Fibroblast of skin of abdomen (primary cell): ENCODE results near the gene EFCAB9.
"Not testable (repeated sequence)": the region's sequence is repeated elsewhere in the genome, so short reads cannot be mapped to it uniquely, and the experiment has no call there.

Experiments
- DNase-seq: peaks from one replicate; pipeline ENCODE4 v3.0.0-alpha.2; 2013

The EFCAB9 gene

DNA sequence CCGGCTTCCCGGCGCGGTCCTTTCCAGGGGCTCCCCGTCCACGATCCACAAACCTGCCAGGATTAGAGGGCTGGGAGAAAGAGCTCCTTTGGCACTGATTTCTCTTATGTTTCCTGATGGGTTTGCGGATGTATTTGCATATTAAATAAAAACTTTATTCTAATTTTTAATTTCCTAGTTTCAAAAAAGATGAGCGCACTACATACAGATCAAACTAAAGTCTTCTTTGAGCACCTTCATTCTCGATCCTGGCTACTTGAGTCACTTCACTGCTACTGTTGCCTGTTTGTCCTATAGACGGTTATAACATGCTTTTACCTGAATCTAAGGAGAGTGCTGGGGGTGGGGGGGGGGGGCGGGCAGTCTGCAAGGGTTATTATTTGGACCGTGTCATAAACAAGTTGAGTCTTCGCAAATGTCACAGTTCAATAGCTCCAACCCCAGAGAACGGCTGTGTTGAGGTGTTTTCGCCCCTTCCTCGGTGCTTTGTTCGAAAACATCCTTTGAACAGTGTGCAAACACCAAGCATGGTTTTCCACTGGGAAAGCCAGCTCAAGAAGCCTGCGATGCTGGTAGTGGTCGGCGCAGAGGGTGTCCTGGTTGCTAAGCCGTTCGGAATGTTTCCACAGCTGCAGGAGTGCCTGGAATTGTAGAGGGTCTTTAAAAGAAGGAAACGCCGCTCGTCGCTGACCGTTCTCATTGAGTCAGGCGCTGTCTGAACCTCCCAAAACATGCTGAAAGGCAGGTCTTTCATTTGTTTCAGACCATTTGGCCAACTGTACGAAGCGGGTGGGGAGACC, 4.9 kb upstream of the EFCAB9 start:
- DNase-seq = peak; percentile 22

GRCh38 chr5:172189693-172190296, 4.2 kb upstream of the EFCAB9 start:
- no peak for DNase-seq

DNA sequence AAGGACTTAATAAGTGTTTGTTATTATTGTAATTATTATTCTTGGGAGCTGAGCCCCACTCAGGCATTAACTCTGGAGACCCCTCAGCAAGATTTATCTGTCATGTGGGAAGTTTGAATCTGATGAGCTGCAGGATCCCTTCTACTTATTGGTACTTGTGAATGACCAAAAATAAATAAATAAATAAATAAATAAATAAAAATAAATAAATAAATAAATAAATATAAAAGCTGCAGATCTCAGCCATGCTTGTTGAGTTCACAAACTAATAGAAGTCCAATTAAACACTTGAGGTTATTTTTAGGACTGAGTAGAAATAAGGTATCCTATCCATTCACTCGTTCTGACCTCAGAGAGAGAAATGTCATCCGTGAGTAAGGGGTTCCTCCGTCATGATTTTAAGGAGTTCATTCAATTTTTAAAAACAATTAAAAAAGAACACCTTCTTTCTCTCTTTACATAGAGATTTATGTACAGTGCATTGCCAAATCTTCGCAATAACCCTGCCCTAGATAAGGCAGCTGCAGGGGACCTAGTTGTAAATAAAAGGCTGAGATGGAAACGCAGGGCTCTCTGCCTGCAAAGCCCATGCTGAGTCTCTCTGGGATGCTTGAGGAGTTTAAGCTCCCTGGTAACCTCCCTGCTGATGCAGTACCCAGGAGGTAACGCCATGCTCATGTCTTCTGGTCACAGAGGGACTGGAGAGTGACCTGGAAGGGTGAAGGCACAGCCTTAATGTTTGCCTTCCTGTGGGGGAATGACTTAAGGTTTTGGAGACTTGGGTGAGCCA, 1.2 kb downstream of the EFCAB9 start:
- DNase-seq = no peak

DNA sequence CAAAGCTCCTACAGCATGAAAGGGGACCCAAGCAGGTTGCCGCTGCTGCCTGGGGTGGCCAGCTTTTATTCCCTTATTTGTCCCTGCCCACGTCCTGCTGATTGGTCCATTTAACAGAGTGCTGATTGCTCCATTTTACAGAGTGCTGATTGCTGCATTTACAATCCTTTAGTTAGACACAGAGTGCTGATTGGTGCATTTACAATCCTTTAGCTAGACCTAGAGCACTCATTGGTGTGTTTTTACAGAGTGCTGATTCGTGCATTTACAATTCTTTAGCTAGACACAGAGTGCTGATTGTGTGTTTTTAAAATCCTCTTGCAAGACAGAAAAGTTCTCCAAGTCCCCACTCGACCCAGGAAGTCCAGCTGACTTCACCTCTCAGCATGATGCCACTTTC, 3.8 kb downstream of the EFCAB9 start:
- DNase-seq = not testable (repeated sequence)

- no peak for DNase-seq
These were observed 5.5 kb downstream of the EFCAB9 start for GRCh38 chr5:172199446-172199845.

DNA sequence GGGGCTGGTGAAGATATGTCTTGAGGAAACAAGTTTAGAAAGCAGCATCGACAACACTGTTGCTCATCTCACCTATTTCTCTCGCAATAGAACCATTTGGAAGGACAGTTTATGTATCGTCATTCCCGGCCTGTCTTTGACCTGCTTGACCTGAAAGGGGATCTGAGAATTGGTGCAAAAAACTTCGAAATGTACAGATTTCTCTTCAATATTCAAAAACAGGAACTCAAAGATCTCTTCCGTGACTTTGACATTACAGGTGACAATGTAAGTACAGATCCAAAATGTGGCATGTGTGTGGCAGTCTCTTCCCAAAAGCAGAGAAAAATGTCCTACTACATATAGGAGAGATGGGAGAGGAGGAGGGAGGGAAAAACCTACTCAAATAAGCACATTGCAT, 6.5 kb downstream of the EFCAB9 start:
- DNase-seq = no peak

- not testable (repeated sequence) for DNase-seq
These were observed 12.0 kb downstream of the EFCAB9 start for GRCh38 chr5:172205984-172206383.

- no peak for DNase-seq
These were observed 13.5 kb downstream of the EFCAB9 start for GRCh38 chr5:172207511-172207910.

DNA sequence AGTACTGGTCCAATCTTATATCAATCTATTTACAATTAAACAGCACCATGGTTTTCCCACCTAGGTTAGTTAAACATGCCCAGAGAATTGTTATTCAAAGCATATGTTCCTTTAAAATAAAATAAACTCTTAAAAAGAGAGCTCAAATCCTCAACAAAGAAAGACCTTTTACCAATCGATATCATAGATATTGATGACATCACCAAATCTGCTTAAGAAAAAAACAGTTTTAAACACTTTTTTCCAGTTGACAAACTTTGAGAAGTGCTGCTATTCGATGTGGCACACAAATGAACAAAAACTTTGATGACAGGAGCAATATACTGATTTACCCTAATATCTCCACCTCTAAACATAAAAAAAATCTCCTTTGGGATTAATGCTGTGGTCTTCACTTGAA, 15.7 kb downstream of the EFCAB9 start:
- DNase-seq = no peak

DNA sequence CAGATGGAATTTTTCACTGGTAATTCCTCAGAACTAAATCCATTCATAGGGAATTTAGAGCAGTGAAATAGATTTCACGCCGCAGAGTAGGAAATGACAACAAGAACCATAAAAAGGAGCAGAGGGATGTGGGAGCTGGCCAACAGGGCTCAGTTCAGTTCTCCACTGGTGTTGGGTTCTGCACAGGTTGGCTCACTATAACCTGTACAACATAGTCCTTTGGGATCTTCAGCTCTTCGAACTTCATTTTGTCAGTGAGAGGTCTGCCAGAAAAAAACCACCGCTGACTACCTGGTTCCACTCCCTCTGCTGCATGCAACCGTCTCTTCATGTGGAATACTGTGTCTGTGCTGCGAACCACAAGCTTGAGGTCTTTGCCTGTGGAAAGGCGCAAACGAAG, 17.7 kb downstream of the EFCAB9 start:
- DNase-seq = no peak

DNA sequence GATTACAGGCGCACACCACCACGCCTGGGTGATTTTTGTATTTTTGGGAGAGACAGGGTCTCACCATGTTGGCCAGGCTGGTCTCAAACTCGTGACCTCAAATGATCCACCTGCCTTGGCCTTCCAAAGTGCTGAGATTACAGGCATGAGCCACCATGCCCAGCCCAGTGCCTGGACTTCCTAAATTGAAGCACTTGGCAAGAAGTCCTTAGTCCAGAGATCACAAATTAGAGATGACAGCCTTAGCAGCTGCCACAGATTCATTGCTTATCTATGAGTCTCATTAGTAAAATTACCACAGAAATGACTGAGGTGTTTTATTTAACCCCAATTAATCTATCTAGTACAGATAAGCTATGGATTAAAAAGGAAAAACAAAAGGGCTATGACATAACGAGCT, 19.2 kb downstream of the EFCAB9 start:
- no peak for DNase-seq

DNA sequence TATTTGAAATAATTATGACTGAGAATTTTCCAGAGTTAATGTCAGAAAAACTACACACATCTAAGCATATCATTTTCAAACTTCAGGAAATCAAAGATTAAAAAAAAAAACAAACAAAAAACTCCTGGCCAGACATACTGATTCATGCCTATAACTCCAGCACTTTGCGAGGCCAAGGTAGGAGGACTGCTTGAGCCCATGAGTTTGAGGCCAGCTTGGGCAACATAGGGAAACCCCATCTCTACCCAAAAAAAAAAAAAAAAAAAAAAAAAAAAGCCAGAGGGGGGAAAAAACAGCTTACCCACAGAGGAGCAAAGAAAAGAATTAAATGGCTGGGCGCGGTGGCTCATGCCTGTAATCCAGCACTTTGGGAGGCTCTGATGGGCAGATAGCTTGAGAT, 22.4 kb downstream of the EFCAB9 start:
- DNase-seq = no peak

DNA sequence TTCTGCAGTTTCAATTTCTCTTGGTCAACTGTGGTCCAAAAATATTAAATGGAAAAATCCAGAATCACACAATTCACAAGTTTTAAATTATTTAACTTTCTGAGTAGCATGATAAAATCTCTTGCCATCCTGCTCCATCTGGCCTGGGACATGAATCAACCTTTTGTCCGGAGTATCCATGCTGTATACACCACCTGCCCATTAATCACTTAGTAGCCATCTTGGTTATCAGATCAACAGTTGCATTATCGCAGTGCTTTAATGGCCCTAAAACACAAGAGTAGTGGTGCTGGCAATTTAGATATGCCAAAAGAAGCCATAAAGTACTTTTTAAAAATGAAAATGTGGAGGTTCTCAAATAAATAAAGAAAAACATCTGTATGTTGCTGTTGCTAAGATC, 25.3 kb downstream of the EFCAB9 start:
- no peak for DNase-seq

DNA sequence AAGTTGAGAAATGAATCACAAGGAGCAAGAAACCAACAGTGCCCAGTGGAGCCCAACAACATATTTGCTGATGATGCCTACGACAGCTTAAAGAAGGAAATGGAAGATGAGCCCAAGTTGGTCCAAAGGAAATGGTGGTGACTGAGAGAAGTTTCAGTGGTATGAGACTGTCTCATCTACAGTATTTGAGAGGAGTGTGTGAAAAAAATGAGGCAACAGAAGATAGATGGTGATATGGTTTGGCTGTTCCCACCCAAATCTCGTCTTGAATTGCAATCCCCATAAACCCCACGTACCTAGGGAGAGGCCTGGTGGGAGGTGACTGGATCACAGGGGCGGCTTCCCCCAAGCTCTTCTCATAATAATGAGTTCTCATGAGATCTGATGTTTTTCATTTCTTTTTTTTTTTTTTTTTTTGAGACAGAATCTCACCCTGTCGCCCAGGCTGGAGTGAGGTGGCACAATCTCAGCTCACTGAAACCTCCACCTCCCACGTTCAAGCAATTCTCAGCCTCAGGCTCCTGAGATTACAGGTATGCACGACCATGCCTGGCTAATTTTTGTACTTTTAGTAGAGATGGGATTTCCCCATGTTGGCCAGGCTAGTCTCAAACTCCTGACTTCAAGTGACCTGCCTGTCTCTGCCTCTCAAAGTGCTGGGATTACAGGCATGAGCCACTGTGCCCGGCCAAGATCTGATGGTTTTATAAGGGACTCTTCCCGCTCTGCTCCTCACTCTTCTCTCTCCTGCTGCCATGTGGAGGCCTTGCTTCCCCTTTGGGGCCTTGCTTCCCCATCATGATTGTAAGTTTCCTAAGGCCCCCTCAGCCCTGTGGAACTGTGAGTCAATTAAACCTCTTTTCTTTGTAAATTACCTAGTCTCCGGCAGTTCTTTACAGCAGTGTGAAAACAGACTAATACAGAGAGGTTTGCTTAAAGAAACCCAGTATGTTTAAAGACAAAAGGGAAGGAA, 30.2 kb downstream of the EFCAB9 start:
- DNase-seq = no peak

DNA sequence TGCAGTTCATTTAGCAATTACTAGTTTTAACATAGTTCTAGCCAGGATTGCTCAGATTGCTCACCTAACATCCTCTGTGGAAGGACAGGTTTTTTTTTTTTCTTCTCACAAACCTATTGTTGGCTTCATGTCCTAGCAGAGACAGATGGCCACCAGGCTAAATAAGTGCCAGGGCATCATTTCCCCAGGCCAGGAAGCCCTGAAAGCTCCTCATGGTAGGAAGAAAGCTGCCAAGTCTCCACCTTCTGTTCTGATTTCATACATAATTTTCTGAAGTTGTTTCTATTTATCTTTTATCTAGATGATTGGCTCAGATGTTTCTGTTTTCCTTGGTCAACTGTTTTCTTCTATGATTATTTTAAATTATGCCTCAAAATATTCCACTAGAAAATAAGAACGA, 31.0 kb downstream of the EFCAB9 start:
- no peak for DNase-seq

DNA sequence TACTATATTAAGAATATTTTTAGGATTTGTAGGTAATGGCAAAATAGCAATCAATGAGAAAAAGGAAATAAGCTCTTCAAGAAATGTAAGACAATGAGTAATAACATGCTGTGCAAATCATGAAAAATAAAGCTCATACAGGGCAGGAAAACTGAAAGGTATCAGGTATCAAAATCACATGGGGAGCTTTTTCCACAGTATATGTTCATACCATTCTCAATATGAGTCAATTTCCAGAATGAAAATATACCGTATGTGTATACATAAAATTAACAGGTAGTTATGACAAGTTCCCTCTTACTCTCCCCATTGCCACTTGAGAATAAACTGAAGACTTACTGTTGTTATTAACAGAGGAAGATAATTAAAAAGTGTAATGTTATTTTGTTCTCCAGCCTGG, 35.9 kb downstream of the EFCAB9 start:
- DNase-seq = no peak

DNA sequence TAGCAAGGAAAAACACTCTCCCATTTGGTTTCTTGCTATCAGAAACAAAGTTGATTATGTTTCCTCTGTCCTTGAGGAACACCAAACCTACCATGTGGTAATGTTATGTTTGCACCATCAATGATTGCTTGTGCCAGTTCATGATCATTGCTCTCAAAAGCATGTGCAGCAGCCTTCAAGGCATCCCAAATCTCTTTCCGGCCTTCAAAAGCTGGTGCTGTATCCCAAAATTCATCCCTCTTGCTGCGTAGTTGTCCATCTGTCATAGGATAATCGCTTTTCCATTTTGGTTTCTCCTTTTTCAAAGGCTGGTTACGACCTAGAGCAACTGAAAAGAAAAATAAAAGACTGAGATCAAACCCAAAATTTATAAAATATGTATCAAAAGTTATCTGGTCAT, 40.1 kb downstream of the EFCAB9 start:
- no peak for DNase-seq

DNA sequence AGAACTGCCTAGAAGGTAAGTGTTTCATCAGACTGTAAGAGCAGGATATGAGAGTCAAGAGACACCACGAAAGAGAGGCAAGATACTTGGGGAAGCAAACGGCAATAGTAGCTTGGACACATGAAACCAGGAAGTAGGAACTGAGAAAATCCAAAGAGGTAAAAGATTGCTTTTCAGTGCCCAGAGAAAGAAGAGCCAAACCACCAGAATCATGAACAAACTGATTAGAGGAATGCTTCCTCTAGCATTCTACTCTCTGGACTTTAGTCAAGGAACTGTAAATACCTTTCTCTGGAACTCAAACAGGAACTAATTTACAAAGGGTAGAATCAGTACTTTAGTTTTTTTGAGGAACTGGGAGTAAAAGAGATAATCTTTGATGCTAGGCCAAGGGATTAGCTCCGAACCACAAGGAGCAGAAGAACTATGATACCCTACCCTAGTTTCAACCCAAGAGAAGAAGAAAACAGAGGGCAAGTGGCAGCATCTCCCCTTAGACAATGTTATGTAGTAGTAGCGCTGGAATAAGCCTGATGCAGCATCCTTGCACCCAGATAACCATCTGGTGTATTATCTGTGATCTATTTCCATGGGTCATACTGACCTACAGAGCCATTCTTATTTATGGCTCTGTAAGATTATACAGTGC, 41.3 kb downstream of the EFCAB9 start:
- DNase-seq = peak; percentile 13

DNA sequence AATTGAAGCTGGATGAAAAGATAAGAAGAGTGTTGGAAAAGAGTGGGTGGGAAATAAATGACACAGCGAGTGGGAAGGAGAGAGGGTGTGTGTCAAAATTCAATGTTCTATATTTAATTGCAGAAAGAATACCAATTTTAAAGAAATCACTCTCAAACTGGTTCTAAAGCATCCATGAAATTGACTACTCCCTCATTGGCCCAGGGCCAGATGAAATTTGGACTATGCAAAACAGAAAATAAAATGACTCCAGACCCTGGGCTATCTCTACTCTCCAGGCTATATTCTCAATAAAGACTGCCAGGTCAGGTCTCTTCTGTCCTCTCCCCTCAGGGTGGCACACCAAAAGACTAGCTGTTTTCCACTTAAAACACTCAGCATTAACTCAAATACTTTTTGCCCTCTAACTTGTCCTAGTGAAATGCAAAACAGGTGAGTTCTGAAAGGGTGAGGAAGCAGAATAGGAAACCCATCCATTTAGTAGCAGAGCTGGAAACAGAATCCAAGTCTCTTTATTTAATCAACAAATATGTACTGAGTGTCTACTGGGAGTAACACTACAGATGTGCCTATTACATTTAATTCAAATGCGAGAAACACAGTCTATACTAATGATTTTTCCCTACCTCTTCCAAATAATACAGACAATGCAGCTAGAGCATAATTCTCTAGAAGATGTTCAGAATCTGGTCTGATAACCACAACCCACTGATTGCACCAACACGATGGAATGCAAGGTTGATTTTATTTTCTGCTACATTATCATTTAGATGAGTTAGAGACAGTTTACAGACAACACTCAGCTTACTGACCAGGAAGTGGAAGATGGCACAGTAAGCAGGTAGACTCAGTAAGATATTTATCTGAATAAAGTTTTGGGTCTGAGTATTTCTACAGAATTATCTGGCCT, 42.1 kb downstream of the EFCAB9 start:
- DNase-seq = peak; percentile 19

GRCh38 chr5:172238334-172238733, 44.4 kb downstream of the EFCAB9 start:
- no peak for DNase-seq

GRCh38 chr5:172243302-172243701, 49.3 kb downstream of the EFCAB9 start:
- no peak for DNase-seq
